CD4-positive, alpha-beta T cell treated with Interleukin-17A for 4 hours (primary cell): ENCODE measurements around the gene NUDT2.

ENCODE experiments used
- DNase-seq: peaks from one replicate; pipeline ENCODE4 v3.0.0-alpha.2; 2020; ENCODE audit warnings: mixed read lengths

The NUDT2 gene

GRCh38 chr9:34392511-34392910 lies 63.1 kb downstream of the NUDT2 start:
- DNase-seq: no peak
